H1 (cell line): ENCODE data around the gene MYH11. TPM values are rescaled to one million over a fixed set of nuclear protein-coding genes. Genes with fewer than 3 reads are reported as not detected.

Source experiments
- CTCF ChIA-PET: fragments of 300-600 bp; sonication (Branson Sonifier 250); formaldehyde crosslinking; loops from one replicate; lab custom pipeline; 2021; ENCODE audit not compliant: partially characterized antibody; lab: Charles Lee
- POLR2A ChIA-PET: fragments of 300-600 bp; sonication (Branson Sonifier 250); formaldehyde crosslinking; loops from one replicate; lab custom pipeline; 2021; ENCODE audit warnings: inconsistent platforms; ENCODE audit not compliant: partially characterized antibody; lab: Charles Lee
- DNase-seq, 2 experiments: peaks; one replicate each; pipeline versions ENCODE4 v3.0.0 to v3.0.0-alpha.2; 2010 to 2022; ENCODE audit warnings: low spot score in 2 of 2, low read depth in 1 of 2, mixed read lengths in 1 of 2
- FAIRE-seq: peaks from 2 replicates; lab custom pipeline; 2011; peaks lifted over from hg19 to GRCh38; lab: Jason Lieb, UNC
- H2AFZ ChIP-seq: 2 replicates; pipeline ENCODE4 v1.8.1; 2012; ENCODE audit warnings: low read length, inconsistent platforms
- H2AK5ac ChIP-seq: 2 replicates; pipeline ENCODE4 v1.6.1; 2013; ENCODE audit warnings: low read depth, low read length
- H2BK120ac ChIP-seq: replicated peaks from 2 replicates; pipeline ENCODE3; 2013; ENCODE audit warnings: low read depth, low read length, inconsistent platforms
- H2BK12ac ChIP-seq: 2 replicates; pipeline ENCODE4 v1.6.1; 2013; ENCODE audit warnings: low read depth, low read length
- H2BK15ac ChIP-seq: 2 replicates; pipeline ENCODE4 v1.6.1; 2013; ENCODE audit warnings: low read length
- H2BK20ac ChIP-seq: 2 replicates; pipeline ENCODE4 v1.6.1; 2013; ENCODE audit warnings: low read length
- H2BK5ac ChIP-seq: 2 replicates; pipeline ENCODE4 v1.6.1; 2013; ENCODE audit warnings: low read depth, low read length
- H3K14ac ChIP-seq: 2 replicates; pipeline ENCODE4 v1.6.1; 2013; ENCODE audit warnings: inconsistent platforms; ENCODE audit not compliant: insufficient read length
- H3K18ac ChIP-seq: 2 replicates; pipeline ENCODE4 v1.6.1; 2013; ENCODE audit warnings: low read length; ENCODE audit errors: extremely low read depth
- H3K23ac ChIP-seq: 2 replicates; pipeline ENCODE4 v1.6.1; 2013; ENCODE audit warnings: inconsistent platforms; ENCODE audit not compliant: insufficient read length
- H3K23me2 ChIP-seq: 2 replicates; pipeline ENCODE4 v1.6.1; 2013; ENCODE audit warnings: low read depth, low read length
- H3K27ac ChIP-seq: 2 replicates; pipeline ENCODE4 v1.6.1; 2011; ENCODE audit warnings: low read depth, low read length, inconsistent platforms
- H3K27me3 ChIP-seq, 4 experiments: replicated peaks in 1 of 4; 1 replicate in 1 of 4; 2 replicates in 3 of 4; pipeline versions ENCODE4 v1.6.1 to v1.8.1; 2011 to 2013; ENCODE audit warnings: low read length in 3 of 4, mild to moderate bottlenecking in 3 of 4, inconsistent platforms in 2 of 4, mixed read lengths in 2 of 4, moderate library complexity in 1 of 4; ENCODE audit not compliant: control insufficient read depth in 3 of 4, insufficient read depth in 3 of 4; ENCODE audit errors: extremely low read depth in 1 of 4
- H3K36me3 ChIP-seq, 4 experiments: 2 replicates each; pipeline versions ENCODE4 v1.6.1 to v1.8.1; 2011 to 2013; ENCODE audit warnings: mild to moderate bottlenecking in 4 of 4, low read length in 3 of 4, moderate library complexity in 2 of 4, control low read depth in 1 of 4, inconsistent platforms in 1 of 4; ENCODE audit not compliant: insufficient read depth in 4 of 4, control insufficient read depth in 2 of 4
- H3K4ac ChIP-seq: replicated peaks from 2 replicates; pipeline ENCODE3; 2013; ENCODE audit warnings: low read length, low read depth, mixed read lengths, inconsistent platforms; ENCODE audit not compliant: insufficient read length
- H3K4me1 ChIP-seq, 4 experiments: replicated peaks in 1 of 4; 1 replicate in 1 of 4; 2 replicates in 3 of 4; pipeline versions ENCODE4 v1.6.1 to v1.8.1; 2011 to 2013; ENCODE audit warnings: low read length in 3 of 4, inconsistent platforms in 2 of 4, mixed read lengths in 1 of 4; ENCODE audit not compliant: insufficient read depth in 4 of 4, control insufficient read depth in 3 of 4
- H3K4me2 ChIP-seq, 2 experiments: 2 replicates each; pipeline versions ENCODE4 v1.6.1 to v1.8.1; 2011 to 2013; ENCODE audit warnings: low read depth in 2 of 2, low read length in 2 of 2, control low read depth in 1 of 2, inconsistent platforms in 1 of 2, mild to moderate bottlenecking in 1 of 2; ENCODE audit not compliant: insufficient read depth in 1 of 2
- H3K4me3 ChIP-seq, 4 experiments: fragments of 200-600, 300-600 bp in 1 of 4; sonication (generic), shearing (Covaris generic), sonication (Bioruptor Twin) in 1 of 4; 2 replicates each; pipeline versions ENCODE4 v1.5.1 to v1.8.1; 2011 to 2016; ENCODE audit warnings: low read length in 4 of 4, low read depth in 3 of 4, control low read depth in 2 of 4, inconsistent platforms in 2 of 4, mild to moderate bottlenecking in 2 of 4, mixed read lengths in 1 of 4, moderate library complexity in 1 of 4; ENCODE audit not compliant: insufficient read depth in 2 of 4; ENCODE audit errors: extremely low read depth in 1 of 4
- H3K56ac ChIP-seq: replicated peaks from 2 replicates; pipeline ENCODE3; 2013; ENCODE audit warnings: low read depth, mild to moderate bottlenecking, mixed read lengths, low read length, inconsistent platforms; ENCODE audit not compliant: insufficient read length
- H3K79me1 ChIP-seq: 2 replicates; pipeline ENCODE4 v1.6.1; 2013; ENCODE audit warnings: low read depth, low read length, control low read depth
- H3K79me2 ChIP-seq, 2 experiments: 2 replicates each; pipeline versions ENCODE4 v1.6.1 to v1.8.1; 2012 to 2013; ENCODE audit warnings: low read length in 2 of 2, mild to moderate bottlenecking in 2 of 2, inconsistent platforms in 1 of 2; ENCODE audit not compliant: insufficient read depth in 2 of 2, control insufficient read depth in 1 of 2
- H3K9ac ChIP-seq, 4 experiments: replicated peaks in 1 of 4; 1 replicate in 1 of 4; 2 replicates in 3 of 4; pipeline versions ENCODE4 v1.6.1 to v1.8.1; 2011 to 2013; ENCODE audit warnings: low read depth in 3 of 4, low read length in 3 of 4, control low read depth in 2 of 4, mild to moderate bottlenecking in 2 of 4, moderate library complexity in 2 of 4, inconsistent platforms in 1 of 4; ENCODE audit errors: extremely low read depth in 1 of 4
- H3K9me3 ChIP-seq, 2 experiments: 2 replicates each; pipeline versions ENCODE4 v1.6.1 to v1.8.1; 2012 to 2013; ENCODE audit warnings: mild to moderate bottlenecking in 2 of 2, moderate library complexity in 2 of 2, control low read depth in 1 of 2, inconsistent platforms in 1 of 2, low read depth in 1 of 2, low read length in 1 of 2, mixed read lengths in 1 of 2; ENCODE audit not compliant: insufficient read depth in 2 of 2
- H4K20me1 ChIP-seq, 2 experiments: replicated peaks in 1 of 2; 2 replicates each; pipeline versions ENCODE3 to v1.8.1; 2011 to 2013; ENCODE audit warnings: inconsistent platforms in 2 of 2, low read length in 2 of 2, mild to moderate bottlenecking in 1 of 2; ENCODE audit not compliant: insufficient read depth in 2 of 2, control insufficient read depth in 1 of 2
- H4K5ac ChIP-seq: 2 replicates; pipeline ENCODE4 v1.6.1; 2013; ENCODE audit warnings: low read length, low read depth, mixed read lengths, inconsistent platforms; ENCODE audit not compliant: insufficient read length
- H4K8ac ChIP-seq: 2 replicates; pipeline ENCODE4 v1.8.0; 2013; ENCODE audit warnings: mild to moderate bottlenecking, moderate library complexity, low read length, inconsistent platforms; ENCODE audit not compliant: insufficient read depth; ENCODE audit errors: extremely low read depth
- H4K91ac ChIP-seq: replicated peaks from 2 replicates; pipeline ENCODE3; 2013; ENCODE audit warnings: low read length, mixed read lengths, inconsistent platforms; ENCODE audit not compliant: insufficient read length
- BACH1 ChIP-seq: IDR thresholded peaks from 2 replicates; pipeline ENCODE4 v1.6.1; 2012; ENCODE audit warnings: low read length, improper control_type of control experiment
- GTF2F1 ChIP-seq: IDR thresholded peaks from 2 replicates; pipeline ENCODE4 v1.6.1; 2012; ENCODE audit warnings: low read depth, low read length, improper control_type of control experiment, borderline replicate concordance
- KDM1A ChIP-seq: fragments of 200-600, 300-600 bp; sonication (generic); IDR thresholded peaks from 2 replicates; pipeline ENCODE4 v1.7.1; 2016; ENCODE audit warnings: mild to moderate bottlenecking, low read length, borderline replicate concordance
- KDM5A ChIP-seq: fragments of 200-600 bp; IDR thresholded peaks from 2 replicates; pipeline ENCODE4 v1.7.1; 2012; ENCODE audit warnings: mild to moderate bottlenecking, low read length, inconsistent platforms, mixed read lengths
- SP4 ChIP-seq: IDR thresholded peaks from 2 replicates; pipeline ENCODE4 v1.6.1; 2012; ENCODE audit warnings: low read length, inconsistent platforms
- ZNF274 ChIP-seq: IDR thresholded peaks from 2 replicates; pipeline ENCODE4 v1.7.0; 2012; ENCODE audit warnings: low read length, borderline replicate concordance; ENCODE audit errors: extremely low read depth
- WGBS, 2 experiments: shearing (Covaris generic) in 1 of 2; methylation state at CpG; one replicate each; pipeline versions ENCODE4 v1.1.6 to v1.1.7; 2013 to 2015; ENCODE audit warnings: low lambda C conversion rate in 2 of 2, mixed read lengths in 2 of 2, inconsistent platforms in 1 of 2, low coverage in 1 of 2, missing lambda C conversion rate in 1 of 2; ENCODE audit not compliant: insufficient replicate concordance in 2 of 2, insufficient coverage in 1 of 2, insufficient read length in 1 of 2; ENCODE audit errors: extremely low coverage in 1 of 2, missing lambda C conversion rate in 1 of 2; 5-methylcytosine and 5-hydroxymethylcytosine counted together
- polyA plus RNA-seq, 7 experiments: library from polyadenylated mRNA; depleted of rRNA in 3 of 7; stranded (reverse) in 5 of 7; unstranded in 2 of 7; fragments of >200 nt in 5 of 7; fragments of 200-250 nt in 2 of 7; gene quantifications; 1 replicate in 5 of 7; 2 replicates in 1 of 7; 4 replicates in 1 of 7; pipeline versions ENCODE4 v1.2.1 to v1.2.3, GENCODE V29; 2011 to 2013; ENCODE audit warnings: missing spikeins in 2 of 7, mixed read lengths in 2 of 7
- total RNA-seq: library from RNA; stranded (reverse); fragmentation: NEBNext Ultra II Directional; extraction: Animal tissue kit (Norgen Biotek cat#: 25700); gene quantifications from 2 replicates; pipeline ENCODE4 v1.2.1, GENCODE V29; 2021

MYH11 gene
- total and polyA plus RNA-seq, 2 of the 8 experiments (the other 6 are each of a cell fraction or from before 2014, with no cell fraction given), result 0.11 to 0.78 TPM

DNA sequence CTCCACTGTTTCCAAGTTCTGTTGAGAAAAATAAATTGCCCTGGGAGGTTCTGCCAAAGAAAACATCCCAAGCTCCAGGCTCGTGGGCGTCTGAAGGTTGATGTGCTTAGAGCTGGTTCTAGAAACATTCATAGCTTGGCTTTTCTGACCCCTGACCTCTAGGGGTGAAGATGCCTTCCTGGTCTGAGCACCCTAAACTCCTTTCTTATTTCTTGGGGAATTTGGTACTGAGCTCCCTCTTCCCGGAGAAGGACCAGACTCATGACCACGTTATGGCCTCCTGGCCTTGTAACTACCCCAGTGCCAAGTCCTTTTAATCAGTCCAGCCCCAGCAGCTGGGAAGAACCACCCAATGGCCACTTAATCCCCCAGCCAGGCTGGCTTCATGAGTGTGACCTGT, 66.4 kb downstream of the MYH11 start:
- DNase-seq (no peak), FAIRE-seq (no peak)
- Histone ChIP-seq H2BK20ac (no peak overlapping the region), H3K9ac (no peak overlapping the region), H3K23me2 (no peaks in the 10 kb centered on the region), H4K5ac (no peak overlapping the region), H2BK12ac (no peak overlapping the region), H2BK15ac (no peak overlapping the region), H4K8ac (peak overlapping the region; percentile 35; the same call in 1 of the 2 replicates), H3K14ac (no peak overlapping the region), H4K91ac (no peak overlapping the region), H4K20me1 (no peaks in the 10 kb centered on the region), H3K27me3 (no peaks in the 10 kb centered on the region), H3K4me2 (no peak overlapping the region), H2BK120ac (no peak overlapping the region), H2AFZ (no peak overlapping the region), H2BK5ac (no peak overlapping the region), H3K79me2 (no peaks in the 10 kb centered on the region), H3K4me3 (no peak overlapping the region), H3K18ac (no peak overlapping the region), H3K4me1 (no peaks in the 10 kb centered on the region), H3K9me3 (no peaks in the 10 kb centered on the region), H3K56ac (no peak overlapping the region), H3K23ac (no peak overlapping the region), H3K27ac (no peak overlapping the region), H2AK5ac (no peak overlapping the region), H3K79me1 (no peaks in the 10 kb centered on the region), H3K4ac (no peak overlapping the region), H3K36me3 (no peaks in the 10 kb centered on the region)
- ChIA-PET CTCF (interaction anchor here (1.2 to 2.6 kb wide), 3 partner anchors 13 to 32 kb away, joined by 4 to 11 read pairs (median 8); no protein-coding TSS in a partner anchor), POLR2A (no interaction called here)
- WGBS, 2 experiments, result 93% methylated on average over 4 of the region's 4 CpGs; no CpG with 5 or more reads in 1 of the 2 experiments
- TF ChIP-seq ZNF274, result no peak
- no peak for TF ChIP-seq SP4
- TF ChIP-seq BACH1, result no peak
- TF ChIP-seq GTF2F1, result no peak
- no peak for TF ChIP-seq KDM5A
- no peak for TF ChIP-seq KDM1A
